SW 1271 (cell line): Measurements from ENCODE around the gene COG7.
"Not testable (repeated sequence)": the region's sequence is repeated elsewhere in the genome, so short reads cannot be mapped to it uniquely, and the experiment has no call there.

Source experiments
- DNase-seq, 2 experiments: peaks; one replicate each; lab custom pipeline; 2025; lab: John Stamatoyannopoulos, UW

COG7 gene

GRCh38 chr16:23384878-23385277 lies 68.1 kb downstream of the COG7 start:
- no peak for DNase-seq

- no peak for DNase-seq
These were observed 69.1 kb downstream of the COG7 start for GRCh38 chr16:23383881-23384280.

DNA sequence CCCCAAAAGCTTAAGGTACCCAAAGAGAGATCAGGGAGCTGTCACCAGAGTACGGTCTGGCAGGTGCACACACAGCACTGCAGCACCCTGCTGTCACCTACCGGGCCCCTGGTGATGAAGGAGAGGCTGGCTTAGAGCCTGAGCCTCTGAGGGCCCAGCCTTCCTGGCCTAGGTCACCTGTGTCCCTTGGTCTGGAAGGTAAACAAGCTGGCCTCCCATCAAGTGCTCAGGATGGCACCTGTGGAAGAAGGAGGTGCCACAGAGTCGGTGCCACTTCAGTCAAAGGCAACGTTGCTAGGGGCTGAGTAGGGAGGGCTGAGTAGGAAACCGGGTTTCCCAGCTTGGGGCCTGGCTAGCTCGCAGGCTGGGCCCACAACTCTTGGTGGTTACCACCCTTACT lies 70.7 kb downstream of the COG7 start:
- DNase-seq = no peak

- DNase-seq = not testable (repeated sequence)
These were observed 71.3 kb downstream of the COG7 start for GRCh38 chr16:23381702-23382101.

DNA sequence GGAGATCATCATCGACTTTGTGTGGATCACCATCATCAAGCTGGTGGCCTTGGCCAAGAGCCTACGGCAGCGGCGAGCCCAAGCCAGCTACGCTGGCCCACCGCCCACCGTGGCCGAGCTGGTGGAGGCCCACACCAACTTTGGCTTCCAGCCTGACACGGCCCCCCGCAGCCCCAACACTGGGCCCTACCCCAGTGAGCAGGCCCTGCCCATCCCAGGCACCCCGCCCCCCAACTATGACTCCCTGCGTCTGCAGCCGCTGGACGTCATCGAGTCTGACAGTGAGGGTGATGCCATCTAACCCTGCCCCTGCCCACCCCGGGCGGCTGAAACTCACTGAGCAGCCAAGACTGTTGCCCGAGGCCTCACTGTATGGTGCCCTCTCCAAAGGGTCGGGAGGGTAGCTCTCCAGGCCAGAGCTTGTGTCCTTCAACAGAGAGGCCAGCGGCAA lies 72.5 kb downstream of the COG7 start:
- no peak for DNase-seq

GRCh38 chr16:23379707-23380106 lies 73.3 kb downstream of the COG7 start:
- DNase-seq = no peak

GRCh38 chr16:23378921-23379320 lies 74.1 kb downstream of the COG7 start:
- DNase-seq = no peak

GRCh38 chr16:23378256-23378655 lies 74.7 kb downstream of the COG7 start:
- DNase-seq = no peak

DNA sequence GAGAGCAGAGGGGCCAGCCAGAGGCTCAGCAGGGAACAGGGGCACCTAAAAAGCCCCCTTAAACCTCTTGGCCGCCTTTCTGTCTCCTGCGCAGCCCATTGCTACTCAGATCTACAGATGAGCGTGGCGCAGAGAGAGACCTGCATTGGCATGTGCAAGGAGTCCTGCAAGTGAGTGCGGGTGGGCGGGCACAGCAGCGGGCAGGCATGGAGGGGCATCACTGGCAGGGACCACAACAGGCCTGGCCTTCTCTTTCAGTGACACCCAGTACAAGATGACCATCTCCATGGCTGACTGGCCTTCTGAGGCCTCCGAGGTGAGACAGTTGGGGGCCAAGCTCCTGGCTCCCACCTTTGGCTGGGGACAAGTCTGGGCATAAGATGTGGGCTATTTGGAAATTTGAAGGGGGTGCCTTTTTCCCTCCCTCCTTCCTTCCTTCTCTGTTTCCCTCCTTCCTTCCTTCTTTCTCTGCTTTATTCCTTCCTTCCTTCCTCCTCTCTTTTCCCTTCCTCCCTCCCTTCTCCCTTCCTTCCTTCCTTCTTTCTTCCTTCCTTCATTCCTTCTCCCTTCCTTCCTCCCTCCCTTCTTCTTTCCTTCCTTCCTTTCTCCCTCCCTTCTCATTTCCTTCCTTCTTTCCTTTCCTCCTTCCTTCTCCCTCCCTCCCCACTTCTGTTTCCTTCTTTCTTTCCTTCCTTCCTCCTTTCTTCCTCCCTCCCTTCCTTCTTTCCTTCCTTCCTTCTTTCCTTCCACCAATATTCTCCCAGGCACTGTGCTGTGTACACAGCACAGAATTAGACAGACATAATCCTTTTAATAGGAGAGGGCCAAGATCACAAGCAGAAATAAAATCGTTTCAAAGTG lies 75.7 kb downstream of the COG7 start:
- no peak for DNase-seq

GRCh38 chr16:23375643-23376042 lies 77.3 kb downstream of the COG7 start:
- no peak for DNase-seq

DNA sequence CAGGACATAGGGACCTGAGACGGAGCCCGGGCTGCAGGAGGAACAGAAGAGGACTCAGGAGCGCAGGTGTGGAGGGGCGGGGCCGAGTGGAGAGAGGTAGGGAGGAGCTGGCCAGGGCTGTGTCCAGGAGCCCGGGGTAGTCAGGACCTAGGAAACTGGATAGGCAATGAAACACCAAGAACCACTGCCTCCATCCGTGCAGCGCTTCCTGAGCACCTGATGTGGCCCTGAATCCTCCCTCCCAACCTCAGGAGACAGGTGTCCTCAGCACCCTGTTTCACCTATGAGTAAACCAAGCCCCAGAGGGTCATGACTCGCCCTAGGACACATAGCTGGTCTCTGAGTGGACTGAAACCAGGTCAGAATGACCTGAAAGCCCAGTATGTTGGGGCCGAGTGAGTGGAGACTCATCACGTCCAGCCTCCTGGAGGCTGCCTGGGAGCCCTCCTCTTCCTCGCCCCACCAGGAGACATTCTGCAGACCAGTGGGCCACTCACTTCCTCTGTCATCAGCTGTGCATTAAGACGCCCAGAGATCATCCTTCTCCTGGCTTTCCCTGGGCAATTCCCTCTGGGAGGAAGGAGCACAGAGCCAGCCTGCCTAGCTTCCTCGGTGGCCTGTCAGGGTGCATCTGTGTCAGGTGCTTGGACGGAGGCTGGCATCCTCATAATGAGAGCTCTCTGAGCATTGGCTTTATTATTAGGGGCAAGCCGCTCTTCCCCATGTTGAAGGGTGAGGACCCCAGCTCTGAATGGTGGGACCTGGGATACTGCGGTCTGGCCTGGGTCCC lies 78.1 kb downstream of the COG7 start:
- no peak for DNase-seq

DNA sequence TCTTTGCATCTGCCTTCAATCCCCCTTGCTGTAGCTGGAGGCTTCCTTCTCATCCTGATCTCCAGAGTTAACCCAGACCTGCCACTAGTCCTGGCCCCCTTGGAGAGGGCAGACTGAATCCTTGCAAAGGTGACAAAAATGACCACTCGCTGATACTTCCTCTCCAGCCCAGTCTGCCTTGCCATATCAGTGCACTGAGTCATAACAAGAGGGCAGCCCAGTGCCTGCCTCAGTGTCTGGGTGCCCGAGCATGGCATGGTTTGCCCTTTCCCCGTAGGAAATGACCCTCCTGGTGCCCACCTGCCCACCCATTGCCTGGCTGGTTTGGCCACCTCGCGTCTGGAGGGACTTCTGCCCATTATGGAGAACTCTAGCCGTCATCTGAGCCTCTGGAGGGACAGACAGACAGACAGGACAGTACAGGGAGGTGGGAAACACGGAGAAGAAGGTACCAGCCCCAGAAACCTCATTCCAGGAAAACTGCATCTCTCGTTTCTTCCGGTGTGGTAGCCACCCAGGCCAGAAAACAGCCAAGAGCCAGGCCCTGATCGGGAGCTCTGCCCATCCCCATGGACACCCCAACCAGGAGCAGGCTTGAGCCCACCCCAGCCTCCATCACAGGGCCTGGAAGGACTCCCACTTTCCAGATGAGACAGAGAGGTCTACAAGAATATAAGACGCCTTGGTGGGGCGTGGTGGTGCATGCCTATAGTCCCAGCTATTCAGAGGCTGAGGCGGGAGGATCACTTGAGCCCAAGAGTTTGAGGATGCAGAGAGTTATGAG lies 79.4 kb downstream of the COG7 start:
- no peak for DNase-seq

DNA sequence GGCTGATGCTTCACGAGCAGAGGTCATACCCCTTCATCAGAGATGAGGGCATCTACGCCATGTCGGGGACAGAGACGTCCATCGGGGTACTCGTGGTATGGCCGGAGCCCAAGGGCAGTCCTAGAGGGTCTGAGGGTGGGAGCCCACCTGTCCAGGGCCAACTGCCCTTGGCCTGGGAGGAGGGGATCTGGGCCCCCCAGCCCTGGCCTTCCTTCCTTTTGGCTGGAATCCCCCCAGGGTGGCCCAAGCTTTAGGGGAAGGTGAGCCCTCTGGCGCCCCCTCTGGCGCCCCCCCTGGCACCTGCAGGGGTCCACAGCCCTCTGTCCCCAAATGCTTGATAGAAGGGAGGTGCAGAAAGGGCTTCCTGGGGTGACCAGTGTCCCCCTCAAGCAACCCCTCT lies 81.6 kb downstream of the COG7 start:
- DNase-seq = no peak

DNA sequence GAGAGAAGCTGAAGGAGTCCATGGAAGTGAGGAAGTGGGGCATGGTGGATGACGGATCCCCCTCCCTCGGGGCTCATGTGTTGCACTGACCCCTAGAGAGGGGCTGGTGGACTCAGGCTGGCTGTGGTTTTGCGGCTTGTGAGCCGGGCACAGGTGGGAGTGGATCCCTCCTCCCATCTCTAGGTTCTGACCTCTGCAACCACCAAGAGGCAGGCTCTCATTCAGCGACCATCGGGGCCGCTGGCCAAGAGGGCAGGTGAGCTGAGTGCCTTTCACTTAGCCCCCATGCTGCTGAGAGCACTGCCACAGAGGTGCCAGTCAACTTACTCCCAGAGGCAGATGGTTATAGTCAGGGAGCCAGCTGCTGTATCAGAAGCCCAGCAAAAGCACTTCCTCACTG lies 83.6 kb downstream of the COG7 start:
- no peak for DNase-seq

GRCh38 chr16:23368469-23368868 lies 84.5 kb downstream of the COG7 start:
- no peak for DNase-seq

DNA sequence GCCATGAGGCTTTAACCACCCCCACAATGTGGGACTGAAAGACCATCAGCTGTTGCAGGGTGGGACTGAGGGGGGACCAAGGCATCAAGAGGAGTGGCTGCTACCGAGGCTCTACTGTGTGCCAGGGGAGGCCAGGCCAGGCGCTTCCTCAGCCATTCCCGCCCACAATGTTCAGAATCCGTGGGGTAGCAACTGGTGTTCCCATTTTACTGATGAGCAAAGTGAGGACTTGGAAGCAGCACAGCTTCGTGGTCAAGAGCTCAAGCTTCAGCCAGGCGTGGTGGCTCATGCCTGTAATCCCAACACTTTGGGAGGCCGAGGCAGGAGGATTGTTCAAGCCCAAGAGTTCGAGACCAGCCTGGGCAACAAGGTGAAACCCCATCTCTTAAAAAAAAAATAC lies 85.0 kb downstream of the COG7 start:
- DNase-seq = no peak

GRCh38 chr16:23367564-23367963 lies 85.4 kb downstream of the COG7 start:
- DNase-seq = no peak

GRCh38 chr16:23366341-23366740 lies 86.6 kb downstream of the COG7 start:
- not testable (repeated sequence) for DNase-seq

- DNase-seq = no peak
These were observed 87.3 kb downstream of the COG7 start for GRCh38 chr16:23365602-23366240.

DNA sequence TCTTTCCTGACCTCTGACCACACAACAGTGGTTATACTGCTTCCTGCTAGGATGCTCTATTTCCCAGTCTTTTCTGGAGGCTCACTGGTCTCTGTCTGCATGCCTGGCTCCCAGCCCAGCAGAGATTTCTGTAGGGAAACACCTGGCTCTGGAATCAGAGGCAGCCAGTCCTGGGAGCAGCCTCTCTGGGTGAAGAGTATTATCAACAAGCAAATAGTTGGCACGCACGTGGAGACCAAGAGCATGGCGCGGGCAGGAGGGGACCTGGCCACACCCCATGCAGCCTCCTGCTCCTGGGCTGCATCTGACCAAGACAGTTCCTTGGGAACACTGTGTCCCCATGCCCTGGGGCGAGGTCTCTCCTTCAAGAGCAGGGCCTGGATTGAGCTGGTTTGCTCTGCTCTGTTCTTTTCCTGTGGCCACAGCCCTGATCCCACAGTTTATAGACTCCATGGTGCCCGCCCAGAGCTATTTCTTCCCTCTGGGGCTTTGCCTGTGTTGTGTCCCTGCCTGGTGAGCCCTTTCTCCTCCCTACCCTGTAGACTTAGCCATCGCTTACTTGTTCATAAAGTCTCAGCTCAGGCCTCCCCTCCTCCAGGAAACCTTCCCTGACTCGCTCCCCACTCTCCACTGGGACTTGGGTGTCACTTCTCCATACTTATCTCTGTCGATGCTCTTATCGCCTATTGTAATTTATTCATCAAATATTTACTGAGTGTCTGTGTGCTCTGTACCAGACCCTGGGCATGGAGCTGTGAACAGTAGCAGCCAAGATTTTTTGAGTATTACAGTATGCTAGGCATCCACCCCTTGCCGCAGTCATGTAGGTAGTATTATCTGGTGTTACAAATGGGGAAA lies 90.3 kb downstream of the COG7 start:
- no peak for DNase-seq
